ENCODE results near the gene UGGT1.
A peak's percentile ranks its signal among the peaks of the same experiment; 100 is the strongest.

- peak; percentile 77 to 84 (median 77) for TF ChIP-seq CTCF (IDR thresholded peaks at IDR 0.05)
- TF ChIP-seq POLR2A (IDR thresholded peaks at IDR 0.05), result no peak
Measured at GRCh38 chr2:128232965-128233789, 142.2 kb downstream of the UGGT1 start.

Data from testis (tissue), 2 donors.